WTC11 (cell line): Measurements from ENCODE around the gene SPIRE2. TPM values are rescaled to one million over a fixed set of nuclear protein-coding genes. Genes with fewer than 3 reads are reported as not detected.
A peak's percentile ranks its signal among the peaks of the same experiment; 100 is the strongest.
"Not testable (repeated sequence)": the region's sequence is repeated elsewhere in the genome, so short reads cannot be mapped to it uniquely, and the experiment has no call there.

Experiments
- ATAC-seq: fragments of 200-7000 bp; cut with Tn5 transposase; 2 replicates; pipeline ENCODE4 v1.10.0; 2021; ENCODE audit warnings: mild to moderate bottlenecking, moderate library complexity
- CTCF ChIA-PET: fragments of 300-600 bp; sonication (Branson Sonifier 250); formaldehyde crosslinking; loops from one replicate; lab custom pipeline; 2021; ENCODE audit warnings: antibody characterized with exemption; lab: Charles Lee
- POLR2A ChIA-PET: fragments of 350-600 bp; sonication (Branson Sonifier 250); formaldehyde crosslinking; loops from one replicate; lab custom pipeline; 2021; ENCODE audit warnings: antibody characterized with exemption; lab: Charles Lee
- DNase-seq: peaks from one replicate; pipeline ENCODE4 v3.0.0; 2021; ENCODE audit warnings: low spot score
- H3K27ac Mint-ChIP-seq: 2 replicates; pipeline ENCODE4 v1.8.0; 2021; ENCODE audit warnings: mixed read lengths
- H3K27me3 Mint-ChIP-seq: 2 replicates; pipeline ENCODE4 v1.8.0; 2021; ENCODE audit warnings: low read depth, mild to moderate bottlenecking, moderate library complexity, mixed read lengths
- H3K36me3 Mint-ChIP-seq: 2 replicates; pipeline ENCODE4 v1.8.0; 2021; ENCODE audit warnings: mixed read lengths
- H3K4me1 Mint-ChIP-seq: 2 replicates; pipeline ENCODE4 v1.8.0; 2022; ENCODE audit warnings: mixed read lengths
- H3K4me3 Mint-ChIP-seq: 2 replicates; pipeline ENCODE4 v1.8.0; 2021; ENCODE audit warnings: mild to moderate bottlenecking, moderate library complexity, mixed read lengths
- H3K9me3 Mint-ChIP-seq: 2 replicates; pipeline ENCODE4 v1.8.0; 2021; ENCODE audit warnings: mixed read lengths
- ELF4 ChIP-seq: sonication (generic); formaldehyde crosslinking; IDR thresholded peaks from 2 replicates; pipeline ENCODE4 v1.8.1; 2022; ENCODE audit warnings: low read depth, mild to moderate bottlenecking, moderate library complexity, missing genetic modification reagents
- ESRRA ChIP-seq: sonication (generic); formaldehyde crosslinking; IDR thresholded peaks from 2 replicates; pipeline ENCODE4 v1.8.1; 2022; ENCODE audit warnings: mild to moderate bottlenecking, missing genetic modification reagents, borderline replicate concordance
- FOXJ3 ChIP-seq: sonication (generic); formaldehyde crosslinking; IDR thresholded peaks from 2 replicates; pipeline ENCODE4 v1.9.0; 2021; ENCODE audit warnings: missing genetic modification reagents, mild to moderate bottlenecking, borderline replicate concordance
- NR3C1 ChIP-seq: sonication (generic); formaldehyde crosslinking; conservative IDR thresholded peaks from 2 replicates; pipeline ENCODE4 v1.8.1; 2023; ENCODE audit warnings: low read depth, mild to moderate bottlenecking, missing genetic modification reagents
- SP1 ChIP-seq: sonication (generic); formaldehyde crosslinking; conservative IDR thresholded peaks from 2 replicates; pipeline ENCODE4 v1.8.1; 2022; ENCODE audit warnings: missing genetic modification reagents
- ZNF121 ChIP-seq: sonication (generic); formaldehyde crosslinking; IDR thresholded peaks from 2 replicates; pipeline ENCODE4 v1.8.0; 2023; ENCODE audit warnings: missing genetic modification reagents
- ZNF416 ChIP-seq: fragments of 250-450 bp; sonication (Bioruptor Pico); IDR thresholded peaks from 2 replicates; pipeline ENCODE4 v1.9.0; 2021; ENCODE audit warnings: mild to moderate bottlenecking, inconsistent platforms
- ZNF512 ChIP-seq: sonication (generic); formaldehyde crosslinking; IDR thresholded peaks from 2 replicates; pipeline ENCODE4 v1.8.1; 2022; ENCODE audit warnings: missing genetic modification reagents, borderline replicate concordance
- ZNF532 ChIP-seq: fragments of 250-450 bp; sonication (Bioruptor Pico); IDR thresholded peaks from 2 replicates; pipeline ENCODE4 v1.9.0; 2021; ENCODE audit warnings: mild to moderate bottlenecking, borderline replicate concordance
- total RNA-seq: library from RNA; stranded (reverse); gene quantifications from 3 replicates; pipeline ENCODE4 v1.2.3, GENCODE V29; 2021
- TF ChIP-seq, protein P1 (sequence below): sonication (generic); formaldehyde crosslinking; IDR thresholded peaks from 2 replicates; pipeline ENCODE4 v1.8.1; 2023; ENCODE audit warnings: mild to moderate bottlenecking, missing genetic modification reagents, moderate library complexity
- TF ChIP-seq, protein P2 (sequence below): sonication (generic); formaldehyde crosslinking; IDR thresholded peaks from 2 replicates; pipeline ENCODE4 v1.8.0; 2022; ENCODE audit warnings: mild to moderate bottlenecking, missing genetic modification reagents

The SPIRE2 gene
- total RNA-seq, 1 experiment from 2014 or later, result 19.7 TPM

- TF ChIP-seq ZNF512 (CRISPR knock-in tag), result no peak
- TF ChIP-seq SP1, result peak; percentile 93
- TF ChIP-seq, protein P1, sequence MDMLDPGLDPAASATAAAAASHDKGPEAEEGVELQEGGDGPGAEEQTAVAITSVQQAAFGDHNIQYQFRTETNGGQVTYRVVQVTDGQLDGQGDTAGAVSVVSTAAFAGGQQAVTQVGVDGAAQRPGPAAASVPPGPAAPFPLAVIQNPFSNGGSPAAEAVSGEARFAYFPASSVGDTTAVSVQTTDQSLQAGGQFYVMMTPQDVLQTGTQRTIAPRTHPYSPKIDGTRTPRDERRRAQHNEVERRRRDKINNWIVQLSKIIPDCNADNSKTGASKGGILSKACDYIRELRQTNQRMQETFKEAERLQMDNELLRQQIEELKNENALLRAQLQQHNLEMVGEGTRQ (CRISPR knock-in tag), result peak; percentile 91
Measured at GRCh38 chr16:89873972-89874689, 45.9 kb downstream of the SPIRE2 start (continued).

- H3K36me3 Mint-ChIP-seq, result peaks cover 54% of the 10 kb centered on the region
- H3K9me3 Mint-ChIP-seq, CTCF ChIA-PET, DNase-seq, H3K27me3 Mint-ChIP-seq, H3K4me1 Mint-ChIP-seq, ATAC-seq, H3K4me3 Mint-ChIP-seq, H3K27ac Mint-ChIP-seq, POLR2A ChIA-PET: not testable (repeated sequence)
Measured at GRCh38 chr16:89879123-89879522, 50.8 kb downstream of the SPIRE2 start.

DNA sequence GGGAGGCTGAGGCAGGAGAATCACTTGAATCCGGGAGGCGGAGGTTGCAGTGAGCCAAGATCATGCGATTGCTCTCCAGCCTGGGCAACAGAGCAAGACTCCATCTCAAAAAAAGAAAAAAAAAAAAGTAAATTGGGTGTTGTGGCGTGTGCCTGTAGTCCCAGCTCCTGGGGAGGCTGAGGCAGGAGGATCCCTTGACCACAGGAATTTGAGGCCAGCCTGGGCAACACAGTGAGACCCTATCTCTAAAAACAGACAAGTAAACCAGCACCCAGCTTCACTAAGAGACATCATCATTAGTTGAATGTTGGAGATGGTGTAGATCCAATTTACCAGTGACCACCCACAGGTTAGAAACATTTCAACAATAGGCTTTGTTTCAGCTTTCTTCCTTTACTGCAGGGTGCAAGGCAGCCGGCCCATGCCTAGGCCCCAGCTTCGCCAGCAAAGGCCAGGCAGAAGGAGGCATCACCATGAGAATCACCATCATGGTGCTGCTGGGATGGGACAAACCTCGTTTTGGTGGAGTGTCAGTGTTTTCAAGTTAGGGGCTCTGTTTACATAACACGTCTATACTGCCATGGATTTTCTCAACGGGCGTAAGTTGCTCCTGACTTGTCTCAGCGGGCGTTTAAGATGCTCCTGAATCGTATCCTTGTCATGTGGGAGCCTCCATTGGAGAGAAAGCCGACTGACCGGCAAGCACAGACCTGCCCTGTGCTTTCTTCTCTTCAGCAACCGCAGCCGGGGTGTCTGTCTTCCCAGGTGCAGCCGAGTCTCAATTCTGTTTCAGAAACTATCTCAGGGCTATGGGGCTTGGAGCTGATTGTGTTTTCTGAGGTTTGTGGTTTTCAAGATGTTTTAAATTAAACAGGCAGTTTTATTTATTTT, 52.4 kb downstream of the SPIRE2 start:
- Mint-ChIP-seq H3K9me3 (no peaks in the 10 kb centered on the region), H3K4me3 (no peak overlapping the region), H3K4me1 (no peaks in the 10 kb centered on the region), H3K27me3 (no peaks in the 10 kb centered on the region), H3K27ac (peak overlapping the region; percentile 86; the same call in 1 of the 2 replicates), H3K36me3 (peaks cover 54% of the 10 kb centered on the region)
- CTCF ChIA-PET, result interaction anchor here (1.3 kb wide), 1 partner anchor 30 kb away, joined by 3 read pairs; no protein-coding TSS in a partner anchor
- TF ChIP-seq ZNF121 (CRISPR knock-in tag), result peak; percentile 90
- no peak for TF ChIP-seq ELF4 (CRISPR knock-in tag)
- no peak for TF ChIP-seq NR3C1 (CRISPR knock-in tag)
- TF ChIP-seq FOXJ3 (CRISPR knock-in tag), result no peak
- TF ChIP-seq ESRRA (CRISPR knock-in tag), result no peak
- DNase-seq (no peak), ATAC-seq (no peak)
- POLR2A ChIA-PET, result no interaction called here

- TF ChIP-seq, protein P2, sequence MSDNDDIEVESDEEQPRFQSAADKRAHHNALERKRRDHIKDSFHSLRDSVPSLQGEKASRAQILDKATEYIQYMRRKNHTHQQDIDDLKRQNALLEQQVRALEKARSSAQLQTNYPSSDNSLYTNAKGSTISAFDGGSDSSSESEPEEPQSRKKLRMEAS, result no peak
- no peak for TF ChIP-seq ZNF416
- no peak for TF ChIP-seq ELF4 (CRISPR knock-in tag)
- no peak overlapping the region for H3K27ac Mint-ChIP-seq
- CTCF ChIA-PET, result interaction anchor here (1.3 kb wide), 1 partner anchor 29 kb away, joined by 3 read pairs; no protein-coding TSS in a partner anchor
- H3K36me3 Mint-ChIP-seq, result peaks cover 53% of the 10 kb centered on the region
- POLR2A ChIA-PET, result no interaction called here
- H3K27me3 Mint-ChIP-seq, result no peaks in the 10 kb centered on the region
- no peak for ATAC-seq
- no peak for DNase-seq
- no peaks in the 10 kb centered on the region for H3K4me1 Mint-ChIP-seq
- H3K4me3 Mint-ChIP-seq, result no peak overlapping the region
- H3K9me3 Mint-ChIP-seq, result no peaks in the 10 kb centered on the region
Measured at GRCh38 chr16:89881368-89881730, 53.1 kb downstream of the SPIRE2 start.

GRCh38 chr16:89883346-89884040, 55.2 kb downstream of the SPIRE2 start:
- H3K4me3 Mint-ChIP-seq, result no peak overlapping the region
- no peak for TF ChIP-seq ZNF532 (CRISPR knock-in tag)

More at GRCh38 chr16:89883346-89884040, 55.2 kb downstream of the SPIRE2 start:
- Mint-ChIP-seq H3K27me3 (no peaks in the 10 kb centered on the region), H3K27ac (peak overlapping the region; percentile 44), H3K9me3 (no peaks in the 10 kb centered on the region), H3K36me3 (peaks cover 62% of the 10 kb centered on the region), H3K4me1 (no peaks in the 10 kb centered on the region)
- POLR2A ChIA-PET, result no interaction called here
- DNase-seq (no peak), ATAC-seq (no peak)
- CTCF ChIA-PET, result no interaction called here
